GM12878 (cell line): ENCODE data around the gene MYCBP. TPM values are rescaled to one million over a fixed set of nuclear protein-coding genes. Genes with fewer than 3 reads are reported as not detected.

ENCODE experiments used
- ATAC-seq: fragments of 200-7000 bp; cut with Tn5 transposase; 3 replicates; pipeline ENCODE4 v1.9.1; 2020; ENCODE audit warnings: mild to moderate bottlenecking, moderate library complexity
- BruUV-seq: library from RNA; stranded (reverse); fragments of 400-500 nt; replicated peaks from 2 replicates; lab custom pipeline; 2021; lab: Mats Ljungman, UMichigan
- CTCF ChIA-PET: fragments of 300-600 bp; sonication (Branson Sonifier 250); formaldehyde crosslinking; extraction: SDS; loops from one replicate; lab custom pipeline; 2021; ENCODE audit warnings: inconsistent platforms; lab: Yijun Ruan, JAX
- POLR2A ChIA-PET: fragments of 350-600 bp; formaldehyde crosslinking; extraction: SDS; loops from one replicate; lab custom pipeline; 2021; ENCODE audit warnings: inconsistent platforms; lab: Charles Lee
- RAD21 ChIA-PET: fragments of 300-600 bp; sonication (Branson Sonifier 250); formaldehyde crosslinking; loops from one replicate; lab custom pipeline; 2023; ENCODE audit warnings: antibody characterized with exemption; ENCODE audit not compliant: unreplicated experiment; lab: Charles Lee
- SMC1A ChIA-PET: fragments of 300-600 bp; sonication (Branson Sonifier 250); formaldehyde crosslinking; loops from one replicate; lab custom pipeline; 2023; ENCODE audit not compliant: unreplicated experiment, uncharacterized antibody; lab: Charles Lee
- DNase-seq: peaks from one replicate; pipeline ENCODE4 v3.0.0-alpha.2; 2011; ENCODE audit warnings: low read depth, low spot score
- FAIRE-seq: peaks from 3 replicates; lab custom pipeline; 2011; peaks lifted over from hg19 to GRCh38; lab: Jason Lieb, UNC
- H2AFZ ChIP-seq: 2 replicates; pipeline ENCODE4 v1.6.0; 2011; ENCODE audit warnings: low read depth, low read length, control low read depth; ENCODE audit not compliant: control insufficient read depth
- H3K27ac ChIP-seq: 2 replicates; pipeline ENCODE4 v1.5.1; 2011; ENCODE audit warnings: control low read depth; ENCODE audit not compliant: control insufficient read depth, insufficient read depth
- H3K27me3 ChIP-seq, 2 experiments: replicated peaks in 1 of 2; 2 replicates each; pipeline versions ENCODE4 v1.6.0 to v1.6.1; 2011; ENCODE audit warnings: low read length in 1 of 2; ENCODE audit not compliant: control insufficient read depth in 2 of 2, insufficient read depth in 2 of 2
- H3K36me3 ChIP-seq, 2 experiments: 2 replicates each; pipeline ENCODE4 v1.5.1; 2011; ENCODE audit warnings: low read length in 1 of 2; ENCODE audit not compliant: control insufficient read depth in 2 of 2, insufficient read depth in 2 of 2
- H3K4me1 ChIP-seq: 2 replicates; pipeline ENCODE4 v1.6.1; 2011; ENCODE audit warnings: mild to moderate bottlenecking, low read length, moderate library complexity, mixed read lengths; ENCODE audit not compliant: control insufficient read depth, insufficient read depth
- H3K4me2 ChIP-seq: 2 replicates; pipeline ENCODE4 v1.6.0; 2011; ENCODE audit warnings: control low read depth; ENCODE audit not compliant: control insufficient read depth, insufficient read depth
- H3K4me3 ChIP-seq: fragments of 200-600 bp; sonication (generic); 2 replicates; pipeline ENCODE4 v1.5.1; 2016
- H3K79me2 ChIP-seq: 2 replicates; pipeline ENCODE4 v1.6.0; 2011; ENCODE audit warnings: low read length; ENCODE audit not compliant: control insufficient read depth, insufficient read depth
- H3K9ac ChIP-seq: 2 replicates; pipeline ENCODE4 v1.8.0; 2011; ENCODE audit warnings: low read length, control low read depth, mixed read lengths; ENCODE audit not compliant: control insufficient read depth, insufficient read depth
- H3K9me3 ChIP-seq: replicated peaks from 3 replicates; pipeline ENCODE4 v1.5.1; 2011; ENCODE audit warnings: mild to moderate bottlenecking, low read length; ENCODE audit not compliant: control insufficient read depth, insufficient read depth
- H4K20me1 ChIP-seq: 2 replicates; pipeline ENCODE4 v1.6.0; 2011; ENCODE audit not compliant: control insufficient read depth, insufficient read depth
- BMI1 ChIP-seq: fragments of 450-650 bp; IDR thresholded peaks from 2 replicates; pipeline ENCODE4 v1.6.1; 2016; ENCODE audit warnings: mild to moderate bottlenecking, moderate library complexity, borderline replicate concordance
- DPF2 ChIP-seq: fragments of 450-650 bp; IDR thresholded peaks from 2 replicates; pipeline ENCODE4 v1.6.1; 2017; ENCODE audit warnings: mild to moderate bottlenecking
- GATAD2B ChIP-seq: fragments of 450-650 bp; conservative IDR thresholded peaks from 2 replicates; pipeline ENCODE4 v1.6.1; 2017; ENCODE audit warnings: low read depth, mild to moderate bottlenecking, moderate library complexity
- IKZF1 ChIP-seq: fragments of 450-650 bp; conservative IDR thresholded peaks from 2 replicates; pipeline ENCODE4 v1.6.1; 2017; ENCODE audit warnings: antibody characterized with exemption, mild to moderate bottlenecking
- IKZF2 ChIP-seq, 2 experiments: fragments of 450-650 bp; IDR thresholded peaks; 2 replicates each; pipeline ENCODE4 v1.6.1; 2017; ENCODE audit warnings: mild to moderate bottlenecking in 2 of 2, moderate library complexity in 2 of 2
- MEF2B ChIP-seq: fragments of 450-650 bp; IDR thresholded peaks from 2 replicates; pipeline ENCODE4 v1.6.1; 2018; ENCODE audit warnings: mild to moderate bottlenecking, moderate library complexity; ENCODE audit not compliant: partially characterized antibody, poor library complexity, severe bottlenecking
- NR2F1 ChIP-seq: fragments of 450-650 bp; conservative IDR thresholded peaks from 2 replicates; pipeline ENCODE4 v1.6.1; 2017; ENCODE audit warnings: mild to moderate bottlenecking
- RAD51 ChIP-seq: fragments of 450-650 bp; IDR thresholded peaks from 2 replicates; pipeline ENCODE4 v1.6.1; 2016; ENCODE audit warnings: moderate library complexity, mild to moderate bottlenecking, inconsistent platforms
- SIN3A ChIP-seq: IDR thresholded peaks from 2 replicates; pipeline ENCODE4 v1.6.1; 2012; ENCODE audit warnings: low read depth, low read length, improper control_type of control experiment
- SIX5 ChIP-seq: IDR thresholded peaks from 2 replicates; pipeline ENCODE4 v1.6.1; 2011; ENCODE audit warnings: mild to moderate bottlenecking, low read depth, low read length, moderate library complexity; ENCODE audit not compliant: severe bottlenecking
- STAT1 ChIP-seq: fragments of 450-650 bp; conservative IDR thresholded peaks from 2 replicates; pipeline ENCODE4 v1.6.1; 2014; ENCODE audit warnings: antibody characterized with exemption, mild to moderate bottlenecking
- WGBS: methylation state at CpG from one replicate; pipeline ENCODE4 v1.1.6; 2016; ENCODE audit warnings: low lambda C conversion rate; ENCODE audit not compliant: insufficient replicate concordance, insufficient coverage; ENCODE audit errors: missing lambda C conversion rate; 5-methylcytosine and 5-hydroxymethylcytosine counted together
- in situ Hi-C: fragments of 300-500 bp; cut with MboI; formaldehyde crosslinking; loops from 9 replicates; pipeline ENCODE4 v1.14.3; 2018; ENCODE audit warnings: mixed read lengths
- intact Hi-C: fragments of 100-400 bp; cut with micrococcal nuclease; formaldehyde crosslinking; loops from one replicate; pipeline ENCODE4 v1.14.2; 2022; ENCODE audit not compliant: unreplicated experiment
- polyA plus RNA-seq, 11 experiments: library from polyadenylated mRNA; depleted of rRNA in 4 of 11; unstranded in 6 of 11; stranded (reverse) in 5 of 11; fragments of >200 nt; fragmentation: Nextera tagmentation in 4 of 11; fragmentation: Illumina TruSeq in 1 of 11; extraction: Ambion mirVana in 4 of 11; extraction: Trizol in 1 of 11; gene quantifications; 1 replicate in 1 of 11; 2 replicates in 10 of 11; pipeline versions ENCODE4 v1.2.1 to v1.2.3, GENCODE V29; 2011 to 2016; ENCODE audit warnings: inconsistent platforms in 2 of 11, missing spikeins in 2 of 11, low read depth in 1 of 11
- total RNA-seq, 4 experiments: library from RNA; depleted of rRNA in 3 of 4; stranded (reverse); fragments of >200 nt in 3 of 4; fragmentation: Illumina TruSeq in 1 of 4; extraction: Trizol in 1 of 4; gene quantifications; 2 replicates each; pipeline versions ENCODE4 v1.2.1 to v1.2.3, GENCODE V29; 2013 to 2021
- TF ChIP-seq, protein P1 (sequence below), 3 experiments: IDR thresholded peaks in 2 of 3; conservative IDR thresholded peaks in 1 of 3; 2 replicates each; pipeline ENCODE4 v1.5.1; 2011; ENCODE audit warnings: low read depth in 3 of 3, low read length in 3 of 3, mild to moderate bottlenecking in 3 of 3, control low read depth in 2 of 3, moderate library complexity in 2 of 3, inconsistent platforms in 1 of 3, mixed read lengths in 1 of 3; ENCODE audit not compliant: control insufficient read depth in 2 of 3, insufficient read depth in 1 of 3; ENCODE audit errors: extremely low read depth in 1 of 3
- TF ChIP-seq, protein P2 (sequence below): fragments of 450-650 bp; IDR thresholded peaks from 2 replicates; pipeline ENCODE4 v1.6.1; 2017; ENCODE audit warnings: borderline replicate concordance
- TF ChIP-seq, protein P3 (sequence below): IDR thresholded peaks from 2 replicates; pipeline ENCODE4 v1.6.1; 2011; ENCODE audit warnings: low read depth, low read length, improper control_type of control experiment, borderline replicate concordance

Gene MYCBP
- total and polyA plus RNA-seq, 10 of the 15 experiments (the other 5 are each of a cell fraction or from before 2014, with no cell fraction given) = 26.1 to 210 (median 43.1) TPM

DNA sequence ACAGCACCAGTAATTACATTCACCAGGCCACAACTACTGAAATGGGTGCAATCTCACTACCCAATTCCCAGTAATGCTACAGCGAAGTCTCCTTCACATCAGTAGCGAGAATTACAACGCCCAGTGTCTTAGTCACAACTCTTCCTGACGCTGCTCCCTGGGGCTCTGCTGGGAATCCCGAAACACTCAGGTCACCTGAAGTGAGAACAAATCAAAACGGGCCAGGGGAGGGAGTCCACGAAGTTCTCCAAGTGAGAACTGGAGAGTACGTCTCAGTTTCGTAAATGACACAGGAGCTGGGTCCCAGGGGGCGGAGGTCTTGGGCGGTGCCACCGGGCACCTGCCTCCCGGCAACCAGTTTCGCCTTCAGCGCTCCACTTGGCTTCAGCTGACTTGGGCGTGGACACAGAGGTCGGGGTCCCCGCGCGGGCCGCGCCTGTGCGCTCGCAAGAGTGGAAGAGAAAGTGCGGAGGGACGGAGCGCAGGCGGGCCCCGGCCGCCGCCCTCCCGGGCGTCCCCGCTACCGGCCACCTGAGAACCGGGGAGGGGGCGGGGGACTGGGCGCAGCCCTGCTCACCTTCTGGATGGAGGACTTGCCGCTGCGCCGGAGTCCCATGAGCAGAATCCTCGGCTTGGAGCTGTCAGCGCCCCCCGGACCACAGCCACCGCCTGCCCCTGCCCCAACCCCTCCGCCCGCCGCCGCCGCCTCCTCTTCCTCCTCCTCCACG, 14.2 kb downstream of the MYCBP start:
- POLR2A ChIA-PET = interaction anchor here (1.3 kb wide), 1 partner anchor 134 kb away, joined by 4 read pairs; no protein-coding TSS in a partner anchor
- peak; percentile 83 for TF ChIP-seq MEF2B
- TF ChIP-seq SIN3A = peak; percentile 72; the same call in 1 of the 2 replicates
- peak; percentile 70 for TF ChIP-seq IKZF1
- no peak for TF ChIP-seq STAT1
- TF ChIP-seq IKZF2 (IDR thresholded peaks at IDR 0.05) = peak; percentile 64 to 65; a peak in 3 of 4 replicates
- peak; percentile 46; the same call in 1 of the 2 replicates for TF ChIP-seq GATAD2B
- no peak for TF ChIP-seq DPF2
- TF ChIP-seq, protein P1, sequence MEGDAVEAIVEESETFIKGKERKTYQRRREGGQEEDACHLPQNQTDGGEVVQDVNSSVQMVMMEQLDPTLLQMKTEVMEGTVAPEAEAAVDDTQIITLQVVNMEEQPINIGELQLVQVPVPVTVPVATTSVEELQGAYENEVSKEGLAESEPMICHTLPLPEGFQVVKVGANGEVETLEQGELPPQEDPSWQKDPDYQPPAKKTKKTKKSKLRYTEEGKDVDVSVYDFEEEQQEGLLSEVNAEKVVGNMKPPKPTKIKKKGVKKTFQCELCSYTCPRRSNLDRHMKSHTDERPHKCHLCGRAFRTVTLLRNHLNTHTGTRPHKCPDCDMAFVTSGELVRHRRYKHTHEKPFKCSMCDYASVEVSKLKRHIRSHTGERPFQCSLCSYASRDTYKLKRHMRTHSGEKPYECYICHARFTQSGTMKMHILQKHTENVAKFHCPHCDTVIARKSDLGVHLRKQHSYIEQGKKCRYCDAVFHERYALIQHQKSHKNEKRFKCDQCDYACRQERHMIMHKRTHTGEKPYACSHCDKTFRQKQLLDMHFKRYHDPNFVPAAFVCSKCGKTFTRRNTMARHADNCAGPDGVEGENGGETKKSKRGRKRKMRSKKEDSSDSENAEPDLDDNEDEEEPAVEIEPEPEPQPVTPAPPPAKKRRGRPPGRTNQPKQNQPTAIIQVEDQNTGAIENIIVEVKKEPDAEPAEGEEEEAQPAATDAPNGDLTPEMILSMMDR (IDR thresholded peaks at IDR 0.05 in 2 of 3, conservative IDR thresholded peaks at IDR 0.05 in 1 of 3; ENCODE audit: control insufficient read depth in 2 of 3, extremely low read depth in 1 of 3, insufficient read depth in 1 of 3, low read depth in 3 of 3, low read length in 3 of 3) = no peak
- peak; percentile 29; the same call in 1 of the 2 replicates for TF ChIP-seq NR2F1
- peak; percentile 24; the same call in 1 of the 2 replicates for TF ChIP-seq RAD51
- TF ChIP-seq SIX5 = no peak
- TF ChIP-seq, protein P2, sequence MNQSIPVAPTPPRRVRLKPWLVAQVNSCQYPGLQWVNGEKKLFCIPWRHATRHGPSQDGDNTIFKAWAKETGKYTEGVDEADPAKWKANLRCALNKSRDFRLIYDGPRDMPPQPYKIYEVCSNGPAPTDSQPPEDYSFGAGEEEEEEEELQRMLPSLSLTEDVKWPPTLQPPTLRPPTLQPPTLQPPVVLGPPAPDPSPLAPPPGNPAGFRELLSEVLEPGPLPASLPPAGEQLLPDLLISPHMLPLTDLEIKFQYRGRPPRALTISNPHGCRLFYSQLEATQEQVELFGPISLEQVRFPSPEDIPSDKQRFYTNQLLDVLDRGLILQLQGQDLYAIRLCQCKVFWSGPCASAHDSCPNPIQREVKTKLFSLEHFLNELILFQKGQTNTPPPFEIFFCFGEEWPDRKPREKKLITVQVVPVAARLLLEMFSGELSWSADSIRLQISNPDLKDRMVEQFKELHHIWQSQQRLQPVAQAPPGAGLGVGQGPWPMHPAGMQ = no peak
- no peak for TF ChIP-seq BMI1
- TF ChIP-seq, protein P3, sequence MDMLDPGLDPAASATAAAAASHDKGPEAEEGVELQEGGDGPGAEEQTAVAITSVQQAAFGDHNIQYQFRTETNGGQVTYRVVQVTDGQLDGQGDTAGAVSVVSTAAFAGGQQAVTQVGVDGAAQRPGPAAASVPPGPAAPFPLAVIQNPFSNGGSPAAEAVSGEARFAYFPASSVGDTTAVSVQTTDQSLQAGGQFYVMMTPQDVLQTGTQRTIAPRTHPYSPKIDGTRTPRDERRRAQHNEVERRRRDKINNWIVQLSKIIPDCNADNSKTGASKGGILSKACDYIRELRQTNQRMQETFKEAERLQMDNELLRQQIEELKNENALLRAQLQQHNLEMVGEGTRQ = no peak

More for the DNA sequence above, 14.2 kb downstream of the MYCBP start:
- intact Hi-C loops (loop anchor here (2.0 to 10.0 kb wide), 3 partner anchors 14 to 233 kb away; partner anchors contain the start of genes MYCBP and NDUFS5), in situ Hi-C loops (no loop called here)
- H3K4me3 ChIP-seq = peak overlapping the region; percentile 84
- DNase-seq (no peak), ATAC-seq (peak; percentile 63), FAIRE-seq (no peak)
- H2AFZ ChIP-seq = peak overlapping the region; percentile 11
- H3K4me1 ChIP-seq = peaks cover 8% of the 10 kb centered on the region; the same call in 1 of the 2 replicates
- H3K36me3 ChIP-seq = peaks cover 0 to 7% of the 10 kb centered on the region in 2 experiments; a peak in 1 of 4 replicates
- no TSS peak for BruUV-seq
- RAD21 ChIA-PET = interaction anchor here (0.7 to 1.7 kb wide), 5 partner anchors 8 to 748 kb away, joined by 3 to 5 read pairs (median 3); partner anchors contain the start of genes MYCBP and NDUFS5
- no peaks in the 10 kb centered on the region for H3K9me3 ChIP-seq
- H3K27ac ChIP-seq = peak overlapping the region; percentile 51
- H3K4me2 ChIP-seq = peak overlapping the region; percentile 80
- peaks cover 32% of the 10 kb centered on the region for H3K79me2 ChIP-seq
- CTCF ChIA-PET = no interaction called here
- H4K20me1 ChIP-seq = no peaks in the 10 kb centered on the region
- 1% methylated on average over 42 of the region's 51 CpGs for WGBS
- SMC1A ChIA-PET = interaction anchor here (1.0 to 1.9 kb wide), 3 partner anchors 10 to 233 kb away, joined by 3 to 6 read pairs (median 3); no protein-coding TSS in a partner anchor
- H3K27me3 ChIP-seq = no peaks in the 10 kb centered on the region
- H3K9ac ChIP-seq = peak overlapping the region; percentile 60; the same call in 1 of the 2 replicates
